Endodermal cell (in vitro differentiated cells): Measurements from ENCODE around the gene NPAS3. TPM values are rescaled to one million over a fixed set of nuclear protein-coding genes. Genes with fewer than 3 reads are reported as not detected.

ENCODE experiments used
- DNase-seq: peaks from one replicate; pipeline ENCODE4 v3.0.0-alpha.2; 2017
- H3K27ac ChIP-seq: 2 replicates; pipeline ENCODE4 v1.5.1; 2013; ENCODE audit warnings: mild to moderate bottlenecking, low read depth, low read length, moderate library complexity
- H3K27me3 ChIP-seq: 2 replicates; pipeline ENCODE4 v1.6.1; 2013; ENCODE audit warnings: mild to moderate bottlenecking, low read length, moderate library complexity; ENCODE audit not compliant: insufficient read depth, control insufficient read depth, poor library complexity, severe bottlenecking
- H3K36me3 ChIP-seq: 2 replicates; pipeline ENCODE4 v1.7.0; 2013; ENCODE audit warnings: mild to moderate bottlenecking, low read length, moderate library complexity; ENCODE audit not compliant: control insufficient read depth, insufficient read depth
- H3K4me1 ChIP-seq: one replicate; pipeline ENCODE4 v1.7.0; 2013; ENCODE audit warnings: low read length; ENCODE audit not compliant: control insufficient read depth, insufficient read depth
- H3K4me3 ChIP-seq: 2 replicates; pipeline ENCODE4 v1.5.1; 2013; ENCODE audit warnings: mild to moderate bottlenecking, low read length, moderate library complexity
- H3K9ac ChIP-seq: 2 replicates; pipeline ENCODE4 v1.6.1; 2013; ENCODE audit warnings: mild to moderate bottlenecking, low read length, moderate library complexity; ENCODE audit not compliant: poor library complexity, severe bottlenecking; ENCODE audit errors: extremely low read depth
- H3K9me3 ChIP-seq: 2 replicates; pipeline ENCODE4 v1.6.1; 2013; ENCODE audit warnings: mild to moderate bottlenecking, low read length, moderate library complexity; ENCODE audit not compliant: control insufficient read depth
- H3K27ac Mint-ChIP-seq: 2 replicates; pipeline ENCODE4 v1.8.0; 2020; ENCODE audit warnings: mixed read lengths
- H3K27me3 Mint-ChIP-seq: 2 replicates; pipeline ENCODE4 v1.8.0; 2021; ENCODE audit warnings: mild to moderate bottlenecking, mixed read lengths; ENCODE audit not compliant: insufficient read depth
- H3K36me3 Mint-ChIP-seq: 2 replicates; pipeline ENCODE4 v1.8.0; 2020; ENCODE audit warnings: low read depth, mixed read lengths
- H3K4me1 Mint-ChIP-seq: 2 replicates; pipeline ENCODE4 v1.8.0; 2020; ENCODE audit warnings: mixed read lengths
- H3K4me3 Mint-ChIP-seq: 2 replicates; pipeline ENCODE4 v1.8.0; 2020; ENCODE audit warnings: mild to moderate bottlenecking, moderate library complexity, mixed read lengths
- H3K9me3 Mint-ChIP-seq: 2 replicates; pipeline ENCODE4 v1.8.0; 2020; ENCODE audit warnings: mild to moderate bottlenecking, mixed read lengths
- WGBS, 2 experiments: methylation state at CpG; one replicate each; pipeline versions ENCODE4 v1.1.5 to v1.1.7; 2013; ENCODE audit warnings: missing lambda C conversion rate in 2 of 2, mixed read lengths in 1 of 2; ENCODE audit not compliant: insufficient coverage in 1 of 2, insufficient read length in 1 of 2; 5-methylcytosine and 5-hydroxymethylcytosine counted together
- total RNA-seq, 2 donors: library from RNA; stranded (reverse); fragmentation: NEBNext Ultra II Directional in 1 of 2; extraction: Animal tissue kit (Norgen Biotek cat#: 25700) in 1 of 2; gene quantifications; 2 replicates in 1 of 2; 3 replicates in 1 of 2; pipeline ENCODE4 v1.2.1, GENCODE V29; 2021
- TF ChIP-seq, protein P1 (sequence below): fragments of 200-600 bp; sonication (generic); conservative IDR thresholded peaks from 2 replicates; pipeline ENCODE4 v1.5.0; 2021; ENCODE audit warnings: antibody characterized with exemption, mild to moderate bottlenecking

Gene NPAS3
- total RNA-seq, 2 donors from 2014 or later: 1.4 to 1.6 TPM

GRCh38 chr14:33363682-33364081 lies 425.0 kb downstream of the NPAS3 start:
- Histone ChIP-seq H3K4me3 (no peak overlapping the region), H3K27ac (no peak overlapping the region), H3K36me3 (no peaks in the 10 kb centered on the region), H3K27me3 (no peaks in the 10 kb centered on the region), H3K9me3 (no peaks in the 10 kb centered on the region), H3K9ac (no peak overlapping the region), H3K4me1 (peaks cover 20% of the 10 kb centered on the region)
- no peaks in the 10 kb centered on the region for H3K36me3 Mint-ChIP-seq
- H3K9me3 Mint-ChIP-seq: no peaks in the 10 kb centered on the region
- H3K27me3 Mint-ChIP-seq: peaks cover 3% of the 10 kb centered on the region
- H3K27ac Mint-ChIP-seq: no peak overlapping the region
- no peak overlapping the region for H3K4me3 Mint-ChIP-seq
- TF ChIP-seq, protein P1, sequence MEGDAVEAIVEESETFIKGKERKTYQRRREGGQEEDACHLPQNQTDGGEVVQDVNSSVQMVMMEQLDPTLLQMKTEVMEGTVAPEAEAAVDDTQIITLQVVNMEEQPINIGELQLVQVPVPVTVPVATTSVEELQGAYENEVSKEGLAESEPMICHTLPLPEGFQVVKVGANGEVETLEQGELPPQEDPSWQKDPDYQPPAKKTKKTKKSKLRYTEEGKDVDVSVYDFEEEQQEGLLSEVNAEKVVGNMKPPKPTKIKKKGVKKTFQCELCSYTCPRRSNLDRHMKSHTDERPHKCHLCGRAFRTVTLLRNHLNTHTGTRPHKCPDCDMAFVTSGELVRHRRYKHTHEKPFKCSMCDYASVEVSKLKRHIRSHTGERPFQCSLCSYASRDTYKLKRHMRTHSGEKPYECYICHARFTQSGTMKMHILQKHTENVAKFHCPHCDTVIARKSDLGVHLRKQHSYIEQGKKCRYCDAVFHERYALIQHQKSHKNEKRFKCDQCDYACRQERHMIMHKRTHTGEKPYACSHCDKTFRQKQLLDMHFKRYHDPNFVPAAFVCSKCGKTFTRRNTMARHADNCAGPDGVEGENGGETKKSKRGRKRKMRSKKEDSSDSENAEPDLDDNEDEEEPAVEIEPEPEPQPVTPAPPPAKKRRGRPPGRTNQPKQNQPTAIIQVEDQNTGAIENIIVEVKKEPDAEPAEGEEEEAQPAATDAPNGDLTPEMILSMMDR: no peak
- peaks cover 33% of the 10 kb centered on the region for H3K4me1 Mint-ChIP-seq
- DNase-seq: no peak
- 86 to 89% methylated on average over 2 to 3 of the region's 3 CpGs for WGBS, 2 experiments

GRCh38 chr14:33364466-33364865 lies 425.8 kb downstream of the NPAS3 start:
- Mint-ChIP-seq H3K27ac (no peak overlapping the region), H3K36me3 (no peaks in the 10 kb centered on the region)
- TF ChIP-seq, protein P1: no peak

GRCh38 chr14:33369041-33369440 lies 430.4 kb downstream of the NPAS3 start:
- 90 to 96% methylated on average over 3 of the region's 3 CpGs for WGBS, 2 experiments
- no peak overlapping the region for H3K4me3 ChIP-seq
- H3K4me3 Mint-ChIP-seq: no peak overlapping the region
- peaks cover 7% of the 10 kb centered on the region for H3K4me1 ChIP-seq
- H3K9me3 Mint-ChIP-seq: no peaks in the 10 kb centered on the region
- H3K4me1 Mint-ChIP-seq: peaks cover 10% of the 10 kb centered on the region
- H3K9ac ChIP-seq: no peak overlapping the region
- no peaks in the 10 kb centered on the region for H3K27me3 ChIP-seq
- peaks cover 1% of the 10 kb centered on the region for H3K27me3 Mint-ChIP-seq
- no peak overlapping the region for H3K27ac ChIP-seq
- TF ChIP-seq, protein P1: no peak
- no peaks in the 10 kb centered on the region for H3K9me3 ChIP-seq
- DNase-seq: no peak
- no peak overlapping the region for H3K27ac Mint-ChIP-seq
- no peaks in the 10 kb centered on the region for H3K36me3 Mint-ChIP-seq
- H3K36me3 ChIP-seq: no peaks in the 10 kb centered on the region

More at GRCh38 chr14:33364466-33364865, 425.8 kb downstream of the NPAS3 start:
- H3K9me3 Mint-ChIP-seq: no peaks in the 10 kb centered on the region
- peak; percentile 62 for DNase-seq
- H3K4me1 Mint-ChIP-seq: peaks cover 33% of the 10 kb centered on the region
- H3K4me3 ChIP-seq: peak overlapping the region; percentile 37
- peaks cover 20% of the 10 kb centered on the region for H3K4me1 ChIP-seq
- peaks cover 3% of the 10 kb centered on the region for H3K27me3 Mint-ChIP-seq
- H3K9ac ChIP-seq: no peak overlapping the region
- H3K9me3 ChIP-seq: no peaks in the 10 kb centered on the region
- H3K27ac ChIP-seq: no peak overlapping the region
- no peaks in the 10 kb centered on the region for H3K27me3 ChIP-seq
- H3K36me3 ChIP-seq: no peaks in the 10 kb centered on the region
- no peak overlapping the region for H3K4me3 Mint-ChIP-seq
- WGBS, 2 experiments: 39% methylated on average over 4 of the region's 4 CpGs; no CpG with 5 or more reads in 1 of the 2 experiments
